GM21360 (cell line): ENCODE measurements around the gene TULP3.

Experiments used
- ATAC-seq: cut with Tn5 transposase; IDR thresholded peaks from one replicate; pipeline ENCODE4 v1.9.1; 2021; ENCODE audit warnings: mild to moderate bottlenecking, moderate library complexity; ENCODE audit not compliant: unreplicated experiment

TULP3 gene

DNA sequence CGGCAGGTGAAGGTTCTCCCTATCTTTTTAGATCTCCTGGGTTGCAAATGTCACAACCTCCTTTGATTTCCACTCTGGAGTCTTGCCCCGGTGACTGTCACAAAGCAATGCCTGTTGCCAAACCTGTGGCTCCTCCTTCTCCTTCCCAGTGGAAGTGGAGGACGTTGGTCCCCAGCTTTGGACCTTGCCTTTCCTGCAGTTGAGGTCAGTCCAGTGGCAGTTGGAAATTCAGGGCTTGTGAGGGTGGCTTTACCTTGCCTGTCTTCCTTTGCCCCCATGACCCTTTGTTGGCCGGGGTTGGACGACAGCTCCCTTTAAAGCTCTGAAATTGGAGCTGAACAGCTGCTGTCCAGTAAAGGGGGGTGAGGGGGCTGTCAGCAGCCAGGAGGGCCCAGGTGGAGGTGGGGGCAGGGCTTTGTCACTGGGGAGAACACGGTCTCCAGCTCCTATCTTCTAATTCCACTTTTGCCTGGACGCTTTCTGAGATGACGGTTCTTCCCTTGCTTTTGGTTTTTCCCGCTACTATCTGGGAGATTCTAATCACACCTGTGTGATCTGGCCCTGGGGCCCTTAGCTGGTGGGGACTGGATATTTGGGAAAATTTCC is 72.6 kb downstream of the TULP3 start:
- ATAC-seq: no peak

GRCh38 chr12:2963760-2964292 is 73.1 kb downstream of the TULP3 start:
- no peak for ATAC-seq

DNA sequence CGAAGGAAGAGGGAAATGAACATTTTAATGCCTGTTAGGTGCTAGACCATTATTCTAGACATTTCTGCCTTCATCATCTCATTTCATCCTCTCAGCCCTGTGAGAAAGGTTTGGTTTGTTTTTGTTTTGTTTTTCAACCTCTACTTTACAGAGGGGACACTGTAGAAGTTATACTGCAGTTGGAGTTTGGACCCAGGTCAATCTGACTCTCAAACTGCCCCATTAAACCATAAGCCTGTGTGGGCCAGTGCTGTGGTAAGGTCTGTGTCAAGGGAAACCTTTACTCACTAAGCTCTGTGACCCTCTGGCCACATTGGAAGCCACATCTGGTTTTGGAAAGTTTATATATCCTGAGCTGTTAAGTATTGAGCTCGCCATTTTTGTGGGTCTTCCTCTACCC is 77.0 kb downstream of the TULP3 start:
- ATAC-seq: no peak

GRCh38 chr12:2970744-2971143 is 80.1 kb downstream of the TULP3 start:
- no peak for ATAC-seq

- ATAC-seq: no peak
Measured at GRCh38 chr12:2973566-2973965, 82.9 kb downstream of the TULP3 start.

DNA sequence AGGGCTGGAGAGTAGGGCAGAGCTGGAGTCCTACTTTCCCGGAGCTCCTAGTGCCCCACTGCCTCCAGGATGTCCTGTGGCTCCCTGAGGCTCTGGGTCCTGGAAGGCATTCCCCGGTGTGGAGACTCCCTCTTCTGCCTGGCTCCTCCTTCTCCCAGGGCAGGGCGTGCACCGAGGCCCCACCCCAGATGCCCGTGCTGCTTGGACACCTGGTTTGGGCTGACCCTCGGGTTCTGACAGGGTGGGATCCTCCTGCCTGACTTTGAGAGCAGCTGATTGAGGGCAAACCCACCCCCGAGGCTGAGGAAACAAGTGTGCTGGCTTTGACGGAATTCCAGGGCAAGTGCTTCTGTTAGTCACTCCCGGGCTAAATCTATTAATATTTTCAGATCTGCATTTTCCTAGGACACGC is 83.9 kb downstream of the TULP3 start:
- no peak for ATAC-seq

DNA sequence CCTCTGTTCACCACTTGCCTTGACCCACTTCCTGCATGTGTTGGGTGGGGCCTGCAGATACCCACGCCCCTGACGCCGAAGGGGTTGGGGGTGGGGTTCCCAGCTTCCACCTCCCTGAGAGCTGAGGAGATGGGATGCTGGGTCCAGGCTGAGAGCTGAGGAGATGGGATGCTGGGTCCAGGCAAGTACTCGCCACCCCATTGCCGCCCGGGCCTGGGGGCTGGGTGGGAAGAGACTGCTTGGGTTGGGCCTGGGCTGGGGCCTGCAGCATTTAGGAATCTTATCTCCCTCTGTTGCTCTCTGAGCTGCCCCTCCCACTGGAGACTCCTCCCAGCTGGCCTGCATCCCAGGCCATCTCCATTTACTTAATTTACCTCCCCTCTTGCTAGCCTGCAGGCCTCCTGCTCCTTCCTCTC is 85.9 kb downstream of the TULP3 start:
- no peak for ATAC-seq

GRCh38 chr12:2977776-2978175 is 87.1 kb downstream of the TULP3 start:
- no peak for ATAC-seq

DNA sequence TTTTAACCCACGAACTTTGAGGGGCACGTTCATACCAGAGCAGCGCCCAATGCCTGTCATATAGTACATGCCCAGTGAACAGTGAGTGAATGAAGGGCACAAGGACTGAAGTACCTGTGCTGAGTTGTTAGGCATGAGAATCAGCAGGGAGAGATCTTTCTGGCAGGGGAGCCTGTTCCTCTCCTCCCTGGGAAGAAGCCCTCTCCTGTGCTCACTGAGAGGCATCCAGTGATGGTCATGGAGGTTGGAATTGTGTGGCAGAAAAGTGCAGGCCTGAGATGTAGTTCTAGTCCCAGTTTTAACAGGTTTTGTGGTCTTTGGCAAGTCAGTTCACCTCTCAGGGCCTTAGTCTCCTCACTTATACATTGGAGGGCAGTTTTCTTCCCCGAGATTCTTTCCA is 89.1 kb downstream of the TULP3 start:
- no peak for ATAC-seq

- no peak for ATAC-seq
Measured at GRCh38 chr12:2980630-2981029, 89.9 kb downstream of the TULP3 start.

- no peak for ATAC-seq
Measured at GRCh38 chr12:2982361-2982760, 91.7 kb downstream of the TULP3 start.

DNA sequence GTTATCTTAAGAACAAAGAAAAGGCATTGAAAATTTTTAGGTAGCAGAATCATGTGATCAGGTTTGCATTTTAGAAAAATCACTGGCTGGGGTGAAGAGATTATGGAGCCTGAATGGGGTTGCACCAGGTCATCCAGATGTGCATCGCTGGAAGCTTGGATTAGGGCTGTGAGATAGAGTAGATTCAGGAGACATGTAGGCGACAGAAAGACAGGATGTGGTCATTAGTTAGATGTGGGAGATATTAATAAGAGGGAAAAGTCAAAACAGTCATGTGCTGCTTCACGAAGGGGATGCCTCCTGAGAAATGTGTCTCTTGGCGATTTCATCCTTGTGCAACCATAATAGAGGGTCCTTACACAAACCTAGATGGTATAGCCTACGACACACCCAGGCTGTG is 93.6 kb downstream of the TULP3 start:
- no peak for ATAC-seq

DNA sequence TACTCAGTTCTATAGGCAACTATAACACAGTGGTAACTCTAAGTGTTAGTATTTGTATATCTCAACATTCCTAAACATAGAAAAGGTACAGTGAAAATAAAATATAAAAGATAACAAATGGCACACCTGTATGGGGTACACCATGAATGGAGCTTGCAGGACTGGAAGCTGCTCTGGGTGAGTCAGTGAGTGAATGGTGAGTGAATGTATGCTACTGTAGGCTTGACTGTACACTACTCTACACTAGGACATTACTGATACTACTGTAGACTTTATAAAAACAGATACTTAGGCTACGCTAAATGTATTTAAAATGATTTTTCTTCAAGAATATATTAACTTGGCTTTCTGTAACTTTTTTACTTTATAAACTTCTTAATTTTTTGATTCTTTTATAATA is 94.0 kb downstream of the TULP3 start:
- no peak for ATAC-seq

- ATAC-seq: no peak
Measured at GRCh38 chr12:2986876-2987275, 96.2 kb downstream of the TULP3 start.

DNA sequence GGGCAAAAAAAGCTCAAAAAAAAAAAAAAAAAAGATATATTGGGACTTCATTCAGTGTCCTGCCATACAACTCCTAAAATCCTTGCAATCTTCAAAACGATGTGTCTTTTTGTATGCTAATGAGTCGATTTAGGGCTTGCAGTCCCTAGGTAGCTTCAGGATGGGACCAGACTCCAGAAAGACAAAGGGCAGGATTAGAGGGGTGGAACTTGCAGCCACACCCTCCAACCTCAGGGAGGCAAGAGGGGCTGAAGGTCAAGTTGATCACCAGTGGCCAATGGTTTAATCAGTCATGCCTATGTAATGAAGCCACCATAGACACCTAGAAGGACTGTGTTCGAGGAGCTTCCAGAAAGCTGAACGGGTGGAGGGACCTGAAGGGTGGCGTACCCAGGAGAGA is 97.8 kb downstream of the TULP3 start:
- ATAC-seq: no peak
